OCI-LY7 (cell line): Measurements from ENCODE around the gene FGFBP2. TPM values are rescaled to one million over a fixed set of nuclear protein-coding genes. Genes with fewer than 3 reads are reported as not detected.

ENCODE experiments used
- BruUV-seq: library from RNA; stranded (reverse); fragments of 400-500 nt; replicated peaks from 2 replicates; lab custom pipeline; 2021; lab: Mats Ljungman, UMichigan
- CTCF ChIA-PET: fragments of 300-600 bp; sonication (Branson Sonifier 250); formaldehyde crosslinking; loops from one replicate; lab custom pipeline; 2022; ENCODE audit warnings: antibody characterized with exemption; ENCODE audit not compliant: unreplicated experiment; lab: Charles Lee
- POLR2A ChIA-PET: fragments of 300-600 bp; sonication (Branson Sonifier 250); formaldehyde crosslinking; loops from one replicate; lab custom pipeline; 2022; ENCODE audit warnings: antibody characterized with exemption; lab: Charles Lee
- DNase-seq: peaks from one replicate; pipeline ENCODE4 v3.0.0-alpha.2; 2015; ENCODE audit warnings: low spot score
- H2AFZ ChIP-seq: fragments of 200-600 bp; sonication (generic), shearing (Covaris generic); 2 replicates; pipeline ENCODE4 v1.6.1; 2014; ENCODE audit warnings: mild to moderate bottlenecking, antibody characterized with exemption, low read length, moderate library complexity
- H3K27ac ChIP-seq: fragments of 200-600 bp; sonication (generic); 2 replicates; pipeline ENCODE4 v1.5.1; 2014; ENCODE audit warnings: mixed run types, low read depth, mild to moderate bottlenecking, moderate library complexity, low read length, inconsistent platforms; ENCODE audit not compliant: poor library complexity, severe bottlenecking
- H3K36me3 ChIP-seq: fragments of 200-600 bp; sonication (generic); 2 replicates; pipeline ENCODE4 v1.6.1; 2014; ENCODE audit warnings: mild to moderate bottlenecking, antibody characterized with exemption, low read length, moderate library complexity, mixed read lengths; ENCODE audit not compliant: insufficient read depth
- H3K4me1 ChIP-seq: fragments of 200-600 bp; sonication (generic); 2 replicates; pipeline ENCODE4 v1.5.1; 2014; ENCODE audit warnings: mild to moderate bottlenecking, low read length; ENCODE audit not compliant: insufficient read depth, poor library complexity, severe bottlenecking
- H3K4me2 ChIP-seq: fragments of 200-600 bp; sonication (generic); 2 replicates; pipeline ENCODE4 v1.6.1; 2014; ENCODE audit warnings: mild to moderate bottlenecking, low read length
- H3K4me3 ChIP-seq: fragments of 200-600 bp; sonication (generic); 2 replicates; pipeline ENCODE4 v1.5.1; 2014; ENCODE audit warnings: mild to moderate bottlenecking, low read depth, low read length; ENCODE audit not compliant: poor library complexity, severe bottlenecking
- H3K79me2 ChIP-seq: fragments of 200-600 bp; sonication (generic); 2 replicates; pipeline ENCODE4 v1.6.1; 2016; ENCODE audit warnings: low read depth, mild to moderate bottlenecking, low read length, moderate library complexity, mixed read lengths; ENCODE audit not compliant: insufficient read depth
- H3K9me2 ChIP-seq: fragments of 200-600 bp; sonication (generic); 2 replicates; pipeline ENCODE4 v1.6.1; 2016; ENCODE audit warnings: mild to moderate bottlenecking, low read length, mixed read lengths; ENCODE audit not compliant: insufficient read depth
- H3K9me3 ChIP-seq: fragments of 200-600 bp; sonication (generic); 2 replicates; pipeline ENCODE4 v1.6.1; 2014; ENCODE audit warnings: mild to moderate bottlenecking, mixed run types, low read length, mixed read lengths
- H4K20me1 ChIP-seq: fragments of 200-600 bp; sonication (generic); 2 replicates; pipeline ENCODE4 v1.6.1; 2014; ENCODE audit warnings: mild to moderate bottlenecking, antibody characterized with exemption, low read length, moderate library complexity, mixed read lengths; ENCODE audit not compliant: insufficient read depth
- CTCF ChIP-seq: fragments of 200-600 bp; sonication (generic); conservative IDR thresholded peaks from 2 replicates; pipeline ENCODE4 v1.5.1; 2014; ENCODE audit warnings: mild to moderate bottlenecking, antibody characterized with exemption, low read length, moderate library complexity, mixed read lengths
- EZH2phosphoT487 ChIP-seq: fragments of 200-600 bp; sonication (generic); IDR thresholded peaks from 2 replicates; pipeline ENCODE4 v1.6.1; 2018; ENCODE audit warnings: low read depth, borderline replicate concordance, mild to moderate bottlenecking, mixed run types, antibody characterized with exemption, low read length, moderate library complexity, mixed read lengths
- intact Hi-C: fragments of 100-400 bp; cut with micrococcal nuclease; formaldehyde crosslinking; loops from one replicate; pipeline ENCODE4 v1.10.0; 2022; ENCODE audit not compliant: unreplicated experiment
- total RNA-seq, 2 experiments: library from RNA; depleted of rRNA in 1 of 2; stranded (reverse); fragments of >200 nt in 1 of 2; shearing (Covaris generic) in 1 of 2; gene quantifications; 2 replicates each; pipeline ENCODE4 v1.2.3, GENCODE V29; 2014 to 2022

Gene FGFBP2
- total RNA-seq, 2 experiments from 2014 or later = not detected

- no peak overlapping the region for H3K4me2 ChIP-seq
- no peaks in the 10 kb centered on the region for H3K36me3 ChIP-seq
- no peaks in the 10 kb centered on the region for H3K9me2 ChIP-seq
- no peaks in the 10 kb centered on the region for H3K4me1 ChIP-seq
- ChIA-PET POLR2A (no interaction called here), CTCF (no interaction called here)
- H3K9me3 ChIP-seq = no peaks in the 10 kb centered on the region
- DNase-seq = no peak
- no peak overlapping the region for H3K27ac ChIP-seq
- TF ChIP-seq EZH2phosphoT487 = no peak
- no peak overlapping the region for H2AFZ ChIP-seq
- no peaks in the 10 kb centered on the region for H4K20me1 ChIP-seq
- H3K4me3 ChIP-seq = no peak overlapping the region
- H3K79me2 ChIP-seq = no peaks in the 10 kb centered on the region
- intact Hi-C loops = no loop called here
- no TSS peak for BruUV-seq
Observed at GRCh38 chr4:15936495-15936894, 26.5 kb downstream of the FGFBP2 start.

- TF ChIP-seq CTCF (no peak), EZH2phosphoT487 (no peak)
- Histone ChIP-seq H3K4me1 (no peaks in the 10 kb centered on the region), H3K9me2 (no peaks in the 10 kb centered on the region), H3K9me3 (no peaks in the 10 kb centered on the region), H3K36me3 (no peaks in the 10 kb centered on the region), H3K79me2 (no peaks in the 10 kb centered on the region), H4K20me1 (no peaks in the 10 kb centered on the region), H3K27ac (no peak overlapping the region), H3K4me2 (no peak overlapping the region), H2AFZ (no peak overlapping the region), H3K4me3 (no peak overlapping the region)
- no peak for DNase-seq
- ChIA-PET POLR2A (interaction anchor here (0.7 kb wide), 1 partner anchor 382 kb away, joined by 3 read pairs; no protein-coding TSS in a partner anchor), CTCF (no interaction called here)
- no TSS peak for BruUV-seq
- intact Hi-C loops = no loop called here
Observed at GRCh38 chr4:15935504-15936402, 27.2 kb downstream of the FGFBP2 start.

- intact Hi-C loops = no loop called here
Observed at GRCh38 chr4:15934259-15934658, 28.7 kb downstream of the FGFBP2 start.

More at GRCh38 chr4:15934259-15934658, 28.7 kb downstream of the FGFBP2 start:
- Histone ChIP-seq H3K4me3 (no peak overlapping the region), H4K20me1 (no peaks in the 10 kb centered on the region), H3K4me2 (no peak overlapping the region), H3K36me3 (no peaks in the 10 kb centered on the region), H3K9me3 (no peaks in the 10 kb centered on the region), H3K4me1 (no peaks in the 10 kb centered on the region), H3K79me2 (no peaks in the 10 kb centered on the region), H3K9me2 (no peaks in the 10 kb centered on the region), H3K27ac (no peak overlapping the region), H2AFZ (no peak overlapping the region)
- TF ChIP-seq EZH2phosphoT487 (no peak), CTCF (no peak)
- no TSS peak for BruUV-seq
- no peak for DNase-seq
- CTCF ChIA-PET = no interaction called here
- POLR2A ChIA-PET = no interaction called here
